CD4-positive, alpha-beta T cell (primary cell): ENCODE data around the gene FNDC3B. TPM values are rescaled to one million over a fixed set of nuclear protein-coding genes. Genes with fewer than 3 reads are reported as not detected.

ENCODE experiments used
- ATAC-seq: fragments of 200-7000 bp; cut with Tn5 transposase; one replicate; pipeline ENCODE4 v1.10.0; 2022; ENCODE audit warnings: mild to moderate bottlenecking; ENCODE audit not compliant: poor library complexity
- CTCF ChIA-PET: fragments of 350-600 bp; sonication (Branson Sonifier 250); formaldehyde crosslinking; loops from one replicate; lab custom pipeline; 2021; ENCODE audit warnings: antibody characterized with exemption, inconsistent platforms; lab: Charles Lee
- POLR2A ChIA-PET: fragments of 350-600 bp; sonication (Branson Sonifier 250); formaldehyde crosslinking; loops from one replicate; lab custom pipeline; 2021; ENCODE audit warnings: antibody characterized with exemption, inconsistent platforms; lab: Charles Lee
- DNase-seq, 14 experiments: peaks; one replicate each; pipeline ENCODE4 v3.0.0-alpha.2; 2013 to 2020; ENCODE audit warnings: mixed read lengths in 2 of 14
- H3K27ac ChIP-seq, 2 donors: one replicate each; pipeline versions ENCODE4 v1.5.1 to v1.7.0; 2013; ENCODE audit warnings: low read length in 2 of 2, low read depth in 1 of 2, mild to moderate bottlenecking in 1 of 2
- H3K27me3 ChIP-seq, 2 experiments: 1 replicate in 1 of 2; 2 replicates in 1 of 2; pipeline versions ENCODE4 v1.6.1 to v1.7.0; 2013; ENCODE audit warnings: low read length in 2 of 2, control low read depth in 1 of 2, mild to moderate bottlenecking in 1 of 2, moderate library complexity in 1 of 2; ENCODE audit not compliant: insufficient read depth in 2 of 2, control insufficient read depth in 1 of 2
- H3K36me3 ChIP-seq: one replicate; pipeline ENCODE4 v1.6.1; 2013; ENCODE audit warnings: low read length, control low read depth; ENCODE audit not compliant: insufficient read depth
- H3K4me1 ChIP-seq: one replicate; pipeline ENCODE4 v1.6.1; 2013; ENCODE audit warnings: low read length, control low read depth; ENCODE audit not compliant: insufficient read depth
- H3K4me3 ChIP-seq: one replicate; pipeline ENCODE4 v1.5.1; 2013; ENCODE audit warnings: mild to moderate bottlenecking, low read length, moderate library complexity
- H3K9me3 ChIP-seq, 2 experiments: 1 replicate in 1 of 2; 2 replicates in 1 of 2; pipeline versions ENCODE4 v1.6.1 to v1.7.0; 2013; ENCODE audit warnings: low read length in 2 of 2, mild to moderate bottlenecking in 2 of 2, control low read depth in 1 of 2, moderate library complexity in 1 of 2; ENCODE audit not compliant: control insufficient read depth in 1 of 2, insufficient read depth in 1 of 2
- H3K27ac Mint-ChIP-seq: one replicate; pipeline ENCODE4 v1.8.0; 2020; ENCODE audit warnings: mixed read lengths
- H3K27me3 Mint-ChIP-seq: one replicate; pipeline ENCODE4 v1.8.0; 2021; ENCODE audit warnings: mixed read lengths
- H3K36me3 Mint-ChIP-seq: one replicate; pipeline ENCODE4 v1.8.0; 2021; ENCODE audit warnings: low read depth, mixed read lengths
- H3K4me1 Mint-ChIP-seq: one replicate; pipeline ENCODE4 v1.8.0; 2021; ENCODE audit warnings: low read depth, mixed read lengths
- H3K4me3 Mint-ChIP-seq: one replicate; pipeline ENCODE4 v1.8.0; 2020; ENCODE audit warnings: mild to moderate bottlenecking, mixed read lengths
- H3K9me3 Mint-ChIP-seq: one replicate; pipeline ENCODE4 v1.8.0; 2020; ENCODE audit warnings: mixed read lengths
- CTCF ChIP-seq: fragments of 200-600 bp; IDR thresholded peaks from one replicate; pipeline ENCODE4 v1.8.0; 2022; ENCODE audit warnings: antibody characterized with exemption, mild to moderate bottlenecking
- intact Hi-C, 2 experiments: fragments of 100-400 bp; cut with DNase I in 1 of 2; cut with micrococcal nuclease in 1 of 2; formaldehyde crosslinking; loops; one replicate each; pipeline versions ENCODE4 v1.15.1 to v1.9.0; 2023 to 2025; cut with DNase I, micrococcal nuclease
- total RNA-seq, 174 experiments: library from RNA in 2 of 174; stranded (reverse) in 2 of 174; gene quantifications; one replicate each; pipeline ENCODE4 v1.2.3 and lab custom pipeline; 2021 to 2026

Gene FNDC3B
- total RNA-seq, 2 experiments from 2014 or later, result 26.1 to 28.7 TPM

GRCh38 chr3:172018364-172018763 is 21.0 kb upstream of the FNDC3B start:
- Histone ChIP-seq H3K4me3 (no peak overlapping the region), H3K27me3 (no peaks in the 10 kb centered on the region)

GRCh38 chr3:172020763-172021162 is 18.6 kb upstream of the FNDC3B start:
- no peaks in the 10 kb centered on the region for H3K36me3 Mint-ChIP-seq
- H3K27ac Mint-ChIP-seq, result no peak overlapping the region
- POLR2A ChIA-PET, result no interaction called here
- intact Hi-C loops, result no loop called here
- DNase-seq, result no peak
- H3K4me1 Mint-ChIP-seq, result no peaks in the 10 kb centered on the region
- CTCF ChIA-PET, result interaction anchor here (1.1 kb wide), 1 partner anchor 15 kb away, joined by 3 read pairs; no protein-coding TSS in a partner anchor
- Histone ChIP-seq H3K4me3 (no peak overlapping the region), H3K27ac (no peak overlapping the region), H3K4me1 (no peaks in the 10 kb centered on the region), H3K27me3 (no peaks in the 10 kb centered on the region), H3K9me3 (no peaks in the 10 kb centered on the region), H3K36me3 (no peaks in the 10 kb centered on the region)
- H3K9me3 Mint-ChIP-seq, result no peaks in the 10 kb centered on the region
- no peaks in the 10 kb centered on the region for H3K27me3 Mint-ChIP-seq
- TF ChIP-seq CTCF, result no peak
- no peak overlapping the region for H3K4me3 Mint-ChIP-seq
- no peak for ATAC-seq

More at GRCh38 chr3:172018364-172018763, 21.0 kb upstream of the FNDC3B start:
- no peaks in the 10 kb centered on the region for H3K9me3 Mint-ChIP-seq
- intact Hi-C loops, result no loop called here
- ChIA-PET POLR2A (no interaction called here), CTCF (no interaction called here)
- no peak for TF ChIP-seq CTCF
- H3K27me3 Mint-ChIP-seq, result peaks cover 4% of the 10 kb centered on the region
- no peaks in the 10 kb centered on the region for H3K36me3 Mint-ChIP-seq
- H3K27ac ChIP-seq, result no peak overlapping the region
- ATAC-seq (no peak), DNase-seq (no peak)
- no peak overlapping the region for H3K27ac Mint-ChIP-seq
- H3K36me3 ChIP-seq, result no peaks in the 10 kb centered on the region
- no peak overlapping the region for H3K4me3 Mint-ChIP-seq
- no peaks in the 10 kb centered on the region for H3K4me1 Mint-ChIP-seq
- H3K9me3 ChIP-seq, result no peaks in the 10 kb centered on the region
- no peaks in the 10 kb centered on the region for H3K4me1 ChIP-seq

GRCh38 chr3:172021164-172021563 is 18.2 kb upstream of the FNDC3B start:
- no peaks in the 10 kb centered on the region for H3K4me1 Mint-ChIP-seq
- ChIA-PET POLR2A (no interaction called here), CTCF (interaction anchor here (1.1 kb wide), 1 partner anchor 14 kb away, joined by 3 read pairs; no protein-coding TSS in a partner anchor)
- no peaks in the 10 kb centered on the region for H3K4me1 ChIP-seq
- ATAC-seq, result no peak
- H3K27ac ChIP-seq, result no peak overlapping the region
- no peaks in the 10 kb centered on the region for H3K27me3 ChIP-seq
- no peaks in the 10 kb centered on the region for H3K9me3 ChIP-seq
- intact Hi-C loops, result no loop called here
- no peak overlapping the region for H3K4me3 Mint-ChIP-seq
- H3K9me3 Mint-ChIP-seq, result no peaks in the 10 kb centered on the region
- no peak for TF ChIP-seq CTCF
- H3K36me3 ChIP-seq, result no peaks in the 10 kb centered on the region
- no peak overlapping the region for H3K4me3 ChIP-seq
- DNase-seq, result no peak
- H3K27ac Mint-ChIP-seq, result no peak overlapping the region
- H3K27me3 Mint-ChIP-seq, result no peaks in the 10 kb centered on the region
- H3K36me3 Mint-ChIP-seq, result no peaks in the 10 kb centered on the region
